ENCODE results near the gene WDR70.
A peak's percentile ranks its signal among the peaks of the same experiment; 100 is the strongest.
"Not testable (repeated sequence)": the region's sequence is repeated elsewhere in the genome, so short reads cannot be mapped to it uniquely, and the experiment has no call there.

WDR70 gene

DNA sequence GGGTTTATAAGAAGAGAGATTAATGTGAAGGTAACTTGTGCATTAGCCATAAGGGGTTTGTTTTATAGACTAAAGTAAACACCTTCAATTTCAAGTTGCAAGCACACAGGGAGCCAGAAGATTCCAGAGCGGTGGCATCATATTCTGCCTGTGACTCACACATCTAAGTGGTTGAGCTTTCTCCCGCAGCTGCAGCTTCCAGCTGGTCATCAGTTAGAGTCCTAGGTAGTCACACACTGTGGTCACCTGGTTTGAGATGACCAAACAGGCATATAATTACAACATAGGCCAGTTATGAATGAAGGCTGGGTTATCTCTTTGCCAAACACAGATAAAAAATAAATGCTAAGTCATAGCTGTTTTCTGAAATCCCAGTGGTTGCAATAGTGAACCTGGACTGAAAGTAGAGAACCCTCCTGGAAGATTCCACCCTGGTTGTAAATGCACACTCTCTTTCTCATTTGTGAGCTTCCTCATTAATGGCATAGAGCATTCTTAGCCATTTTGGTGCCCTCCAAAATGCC is 289.5 kb downstream of the WDR70 start:
- ChIA-PET CTCF (no interaction called here), POLR2A (interaction anchor here (0.8 kb wide), 1 partner anchor 298 kb away, joined by 3 read pairs; the partner anchor contains the start of gene NUP155)

GRCh38 chr5:37672118-37672588 is 293.0 kb downstream of the WDR70 start:
- POLR2A ChIA-PET; CTCF ChIA-PET; DNase-seq (ENCODE audit: extremely low spot score): not testable (repeated sequence)

More for the DNA sequence above, 289.5 kb downstream of the WDR70 start:
- TF ChIP-seq CTBP1 (IDR thresholded peaks at IDR 0.05; ENCODE audit: borderline replicate concordance) (no peak), TARDBP (IDR thresholded peaks at IDR 0.05) (no peak), SP1 (IDR thresholded peaks at IDR 0.05) (no peak), ZNF384 (IDR thresholded peaks at IDR 0.05) (no peak), FOXK2 (IDR thresholded peaks at IDR 0.05) (no peak), FOXM1 (IDR thresholded peaks at IDR 0.05; ENCODE audit: borderline replicate concordance) (no peak), BHLHE40 (IDR thresholded peaks at IDR 0.05; ENCODE audit: borderline replicate concordance) (no peak), ELF4 (IDR thresholded peaks at IDR 0.05) (no peak), SUZ12 (IDR thresholded peaks at IDR 0.05) (no peak), LEF1 (IDR thresholded peaks at IDR 0.05; ENCODE audit: borderline replicate concordance) (no peak), NFRKB (IDR thresholded peaks at IDR 0.05) (no peak), HDGF (IDR thresholded peaks at IDR 0.05; ENCODE audit: borderline replicate concordance) (no peak)
- peak; percentile 23 for DNase-seq (ENCODE audit: extremely low spot score)

GRCh38 chr5:37674361-37674760 is 295.2 kb downstream of the WDR70 start:
- DNase-seq (ENCODE audit: extremely low spot score); CTCF ChIA-PET; POLR2A ChIA-PET: not testable (repeated sequence)

DNA sequence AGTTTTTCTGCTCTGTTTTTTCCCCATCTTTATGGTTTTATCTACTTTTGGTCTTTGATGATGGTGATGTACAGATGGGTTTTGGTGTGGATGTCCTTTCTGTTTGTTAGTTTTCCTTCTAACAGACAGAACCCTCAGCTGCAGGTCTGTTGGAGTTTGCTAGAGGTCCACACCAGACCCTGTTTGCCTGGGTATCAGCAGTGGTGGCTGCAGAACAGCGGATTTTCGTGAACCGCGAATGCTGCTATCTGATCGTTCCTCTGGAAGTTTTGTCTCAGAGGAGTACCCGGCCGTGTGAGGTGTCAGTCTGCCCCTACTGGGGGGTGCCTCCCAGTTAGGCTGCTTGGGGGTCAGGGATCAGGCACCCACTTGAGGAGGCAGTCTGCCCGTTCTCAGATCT is 300.2 kb downstream of the WDR70 start:
- CTCF ChIA-PET = interaction anchor here (1.2 kb wide), 1 partner anchor 23 kb away, joined by 3 read pairs; no protein-coding TSS in a partner anchor
- DNase-seq (ENCODE audit: extremely low spot score); POLR2A ChIA-PET: not testable (repeated sequence)

GRCh38 chr5:37679903-37680302 is 300.8 kb downstream of the WDR70 start:
- POLR2A ChIA-PET; DNase-seq (ENCODE audit: extremely low spot score): not testable (repeated sequence)
- CTCF ChIA-PET = interaction anchor here (1.2 kb wide), 1 partner anchor 22 kb away, joined by 3 read pairs; no protein-coding TSS in a partner anchor

GRCh38 chr5:37683072-37683471 is 304.0 kb downstream of the WDR70 start:
- TF ChIP-seq CTBP1 (IDR thresholded peaks at IDR 0.05; ENCODE audit: borderline replicate concordance) (no peak), BHLHE40 (IDR thresholded peaks at IDR 0.05; ENCODE audit: borderline replicate concordance) (no peak), ELF4 (IDR thresholded peaks at IDR 0.05) (no peak), L3MBTL2 (conservative IDR thresholded peaks at IDR 0.05) (no peak), ZNF384 (IDR thresholded peaks at IDR 0.05) (no peak), FOXA1 (IDR thresholded peaks at IDR 0.05) (no peak), TARDBP (IDR thresholded peaks at IDR 0.05) (no peak), PKNOX1 (IDR thresholded peaks at IDR 0.05) (no peak), HDGF (IDR thresholded peaks at IDR 0.05; ENCODE audit: borderline replicate concordance) (no peak), ARNT (IDR thresholded peaks at IDR 0.05) (no peak), SUZ12 (IDR thresholded peaks at IDR 0.05) (no peak), FOXM1 (IDR thresholded peaks at IDR 0.05; ENCODE audit: borderline replicate concordance) (no peak), FOXK2 (IDR thresholded peaks at IDR 0.05) (no peak), LEF1 (IDR thresholded peaks at IDR 0.05; ENCODE audit: borderline replicate concordance) (no peak), SP1 (IDR thresholded peaks at IDR 0.05) (no peak), NFRKB (IDR thresholded peaks at IDR 0.05) (no peak)
- no peak for DNase-seq (ENCODE audit: extremely low spot score)
- ChIA-PET POLR2A (no interaction called here), CTCF (no interaction called here)

DNA sequence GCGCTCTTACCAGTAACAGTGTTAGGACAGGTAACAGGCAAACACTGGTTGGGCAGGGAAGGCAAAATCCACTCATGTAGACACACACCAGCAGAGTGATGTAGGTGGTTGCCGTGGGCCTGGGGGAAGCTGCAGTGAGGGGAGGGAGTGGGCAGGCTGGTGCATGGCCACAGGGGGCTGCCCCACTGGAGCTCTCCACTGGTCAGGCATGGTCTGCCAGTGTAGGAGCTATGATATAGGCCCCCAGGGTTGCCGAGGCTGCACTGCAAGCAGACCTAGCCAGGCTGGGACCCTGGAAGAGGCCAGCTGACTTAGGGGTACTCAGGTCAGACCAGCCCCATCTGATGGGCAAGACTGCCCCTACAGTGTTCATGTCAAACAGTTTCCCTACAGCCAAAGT is 306.1 kb downstream of the WDR70 start:
- CTCF ChIA-PET = no interaction called here
- no peak for DNase-seq (ENCODE audit: extremely low spot score)
- POLR2A ChIA-PET = interaction anchor here (1.0 kb wide), 1 partner anchor 11 kb away, joined by 3 read pairs; no protein-coding TSS in a partner anchor
- no peak for TF ChIP-seq ARNT (IDR thresholded peaks at IDR 0.05)
- TF ChIP-seq BHLHE40 (IDR thresholded peaks at IDR 0.05; ENCODE audit: borderline replicate concordance) = no peak
- no peak for TF ChIP-seq FOXK2 (IDR thresholded peaks at IDR 0.05)
- no peak for TF ChIP-seq ELF4 (IDR thresholded peaks at IDR 0.05)
- no peak for TF ChIP-seq NFRKB (IDR thresholded peaks at IDR 0.05)
- TF ChIP-seq HDGF (IDR thresholded peaks at IDR 0.05; ENCODE audit: borderline replicate concordance) = no peak

DNA sequence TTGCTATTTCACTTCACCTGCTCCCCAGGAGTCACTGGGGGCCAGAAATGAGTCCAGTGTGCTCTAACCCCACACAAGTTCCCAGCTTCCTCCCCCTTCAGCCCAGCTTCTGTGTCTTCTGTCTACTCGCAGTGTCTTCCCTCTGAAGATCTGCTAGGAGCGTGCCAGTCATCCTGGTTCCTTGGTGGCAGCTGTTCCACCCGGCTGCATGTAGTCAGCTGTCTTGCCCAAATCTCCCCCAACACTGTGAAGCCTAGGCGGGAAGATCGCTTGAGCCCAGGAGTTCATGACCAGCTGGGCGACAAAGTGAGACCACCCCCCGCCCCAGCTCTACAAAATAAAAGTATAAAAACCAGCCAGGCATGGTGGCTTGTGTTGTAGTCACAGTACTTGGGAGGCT is 306.7 kb downstream of the WDR70 start:
- DNase-seq (ENCODE audit: extremely low spot score) = no peak
- no peak for TF ChIP-seq SP1 (IDR thresholded peaks at IDR 0.05)
- no peak for TF ChIP-seq FOXA1 (IDR thresholded peaks at IDR 0.05)
- TF ChIP-seq TARDBP (IDR thresholded peaks at IDR 0.05) = no peak
- CTCF ChIA-PET = no interaction called here
- POLR2A ChIA-PET = interaction anchor here (1.0 kb wide), 1 partner anchor 10 kb away, joined by 3 read pairs; no protein-coding TSS in a partner anchor

DNA sequence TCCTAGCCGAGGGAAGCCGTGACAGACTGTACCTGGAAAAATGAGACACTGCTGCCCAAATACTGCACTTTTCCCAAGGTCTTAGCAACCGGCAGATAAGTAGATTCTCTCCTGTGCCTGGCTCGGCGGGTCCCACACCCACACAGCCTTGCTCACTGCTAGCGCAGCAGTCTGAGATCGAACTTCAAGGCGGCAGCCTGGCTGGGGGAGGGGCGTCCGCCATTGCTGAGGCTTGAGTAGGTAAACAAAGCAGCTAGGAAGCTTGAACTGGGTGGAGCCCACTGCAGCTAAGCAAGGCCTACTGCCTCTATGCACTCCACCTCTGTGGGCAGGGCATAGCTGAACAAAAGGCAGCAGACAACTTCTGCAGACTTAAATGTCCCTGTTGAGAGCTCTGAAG is 309.8 kb downstream of the WDR70 start:
- DNase-seq (ENCODE audit: extremely low spot score); POLR2A ChIA-PET: not testable (repeated sequence)
- CTCF ChIA-PET = interaction anchor here (1.2 kb wide), 1 partner anchor 34 kb away, joined by 3 read pairs; no protein-coding TSS in a partner anchor

GRCh38 chr5:37694333-37694732 is 315.2 kb downstream of the WDR70 start:
- POLR2A ChIA-PET; DNase-seq (ENCODE audit: extremely low spot score); CTCF ChIA-PET: not testable (repeated sequence)

All from HEK293T (cell line).